HG02981 (cell line): ENCODE results near the gene PRPF31.
A peak's percentile ranks its signal among the peaks of the same experiment; 100 is the strongest.
"Not testable (repeated sequence)": the region's sequence is repeated elsewhere in the genome, so short reads cannot be mapped to it uniquely, and the experiment has no call there.

Source experiments
- ATAC-seq: cut with Tn5 transposase; IDR thresholded peaks from one replicate; pipeline ENCODE4 v1.9.1; 2021; ENCODE audit warnings: mild to moderate bottlenecking, moderate library complexity; ENCODE audit not compliant: unreplicated experiment

The PRPF31 gene

GRCh38 chr19:54160854-54161253, 45.3 kb downstream of the PRPF31 start:
- ATAC-seq, result no peak

GRCh38 chr19:54162241-54162805, 46.8 kb downstream of the PRPF31 start:
- ATAC-seq, result no peak

GRCh38 chr19:54162884-54163283, 47.3 kb downstream of the PRPF31 start:
- no peak for ATAC-seq

- ATAC-seq, result no peak
Observed at GRCh38 chr19:54164369-54165068, 49.0 kb downstream of the PRPF31 start.

GRCh38 chr19:54165222-54165621, 49.7 kb downstream of the PRPF31 start:
- no peak for ATAC-seq

- ATAC-seq, result peak; percentile 59
Observed at GRCh38 chr19:54168174-54168917, 52.8 kb downstream of the PRPF31 start.

- ATAC-seq, result no peak
Observed at GRCh38 chr19:54169149-54169740, 53.7 kb downstream of the PRPF31 start.

- not testable (repeated sequence) for ATAC-seq
Observed at GRCh38 chr19:54171736-54172431, 56.3 kb downstream of the PRPF31 start.

- no peak for ATAC-seq
Observed at GRCh38 chr19:54172471-54173358, 57.2 kb downstream of the PRPF31 start, which contains the start of gene TMC4. Gene TMC4, minus strand, starts transcription at chr19:54173160. Its CDS starts 43 bp downstream, at chr19:54173117.

- no peak for ATAC-seq
Observed at GRCh38 chr19:54173359-54173699, 57.8 kb downstream of the PRPF31 start.

- no peak for ATAC-seq
Observed at GRCh38 chr19:54173951-54174834, 58.6 kb downstream of the PRPF31 start.

- ATAC-seq, result no peak
Observed at GRCh38 chr19:54178581-54179261, 63.2 kb downstream of the PRPF31 start.

- no peak for ATAC-seq
Observed at GRCh38 chr19:54179262-54179852, 63.8 kb downstream of the PRPF31 start.

GRCh38 chr19:54179921-54180461, 64.4 kb downstream of the PRPF31 start:
- ATAC-seq, result no peak

GRCh38 chr19:54180691-54181091, 65.1 kb downstream of the PRPF31 start:
- ATAC-seq, result no peak
